OCI-LY1 (cell line): ENCODE data around the gene TTBK1.

ENCODE experiments used
- H2AFZ ChIP-seq: fragments of 200-600 bp; sonication (generic), shearing (Covaris generic); 2 replicates; pipeline ENCODE4 v1.6.0; 2014; ENCODE audit warnings: antibody characterized with exemption, mild to moderate bottlenecking, low read length
- H3F3A ChIP-seq: fragments of 200-600 bp; sonication (generic), shearing (Covaris generic); 2 replicates; pipeline ENCODE4 v1.6.0; 2014; ENCODE audit warnings: mild to moderate bottlenecking, antibody characterized with exemption, low read length, moderate library complexity; ENCODE audit not compliant: insufficient read depth
- H3K27ac ChIP-seq: fragments of 200-600 bp; sonication (generic); 2 replicates; pipeline ENCODE4 v1.5.1; 2014; ENCODE audit warnings: low read length, mixed run types, mild to moderate bottlenecking, low read depth; ENCODE audit not compliant: poor library complexity, severe bottlenecking
- H3K27me3 ChIP-seq: fragments of 200-600 bp; sonication (generic); 2 replicates; pipeline ENCODE4 v1.6.0; 2014; ENCODE audit warnings: antibody characterized with exemption, mild to moderate bottlenecking, low read length, moderate library complexity; ENCODE audit not compliant: insufficient read depth
- H3K36me3 ChIP-seq: fragments of 200-600 bp; sonication (generic); 2 replicates; pipeline ENCODE4 v1.6.1; 2014; ENCODE audit warnings: mild to moderate bottlenecking, antibody characterized with exemption, low read length, moderate library complexity, mixed read lengths; ENCODE audit not compliant: insufficient read depth
- H3K4me1 ChIP-seq: fragments of 200-600 bp; sonication (generic); 2 replicates; pipeline ENCODE4 v1.5.1; 2014; ENCODE audit warnings: mild to moderate bottlenecking, low read length, moderate library complexity; ENCODE audit not compliant: insufficient read depth, severe bottlenecking
- H3K4me2 ChIP-seq: fragments of 200-600 bp; sonication (generic), shearing (Covaris generic); 2 replicates; pipeline ENCODE4 v1.6.1; 2014; ENCODE audit warnings: low read length
- H3K4me3 ChIP-seq: fragments of 200-600 bp; sonication (generic); 2 replicates; pipeline ENCODE4 v1.5.1; 2014; ENCODE audit warnings: low read length, low read depth, mild to moderate bottlenecking, mixed read lengths; ENCODE audit not compliant: poor library complexity, severe bottlenecking
- H3K79me2 ChIP-seq: fragments of 200-600 bp; shearing (Covaris generic); 2 replicates; pipeline ENCODE4 v1.6.1; 2016; ENCODE audit warnings: mixed run types, low read length, mixed read lengths; ENCODE audit not compliant: insufficient read depth
- H3K9ac ChIP-seq: fragments of 200-600 bp; sonication (generic), shearing (Covaris generic); 2 replicates; pipeline ENCODE4 v1.6.1; 2014; ENCODE audit warnings: mild to moderate bottlenecking, low read length, mixed read lengths
- H3K9me2 ChIP-seq: fragments of 200-600 bp; sonication (generic), shearing (Covaris generic); 2 replicates; pipeline ENCODE4 v1.6.1; 2014; ENCODE audit warnings: low read depth, mild to moderate bottlenecking, low read length, mixed read lengths
- H3K9me3 ChIP-seq: fragments of 200-600 bp; shearing (Covaris generic); 2 replicates; pipeline ENCODE4 v1.6.1; 2014; ENCODE audit warnings: low read length, mixed read lengths
- H4K20me1 ChIP-seq: fragments of 200-600 bp; sonication (generic), shearing (Covaris generic); 2 replicates; pipeline ENCODE4 v1.6.0; 2016; ENCODE audit warnings: mild to moderate bottlenecking, low read length; ENCODE audit not compliant: insufficient read depth
- EZH2 ChIP-seq: fragments of 200-600 bp; sonication (generic), shearing (Covaris generic); IDR thresholded peaks from 2 replicates; pipeline ENCODE4 v1.8.0; 2017; ENCODE audit warnings: borderline replicate concordance, mixed run types, mild to moderate bottlenecking, antibody characterized with exemption, low read length, moderate library complexity, mixed read lengths
- TF ChIP-seq, protein P1 (sequence below): fragments of 200-600 bp; sonication (generic), shearing (Covaris generic); IDR thresholded peaks from 2 replicates; pipeline ENCODE4 v1.5.1; 2017; ENCODE audit warnings: mild to moderate bottlenecking, antibody characterized with exemption, low read length, moderate library complexity, mixed read lengths

The TTBK1 gene

DNA sequence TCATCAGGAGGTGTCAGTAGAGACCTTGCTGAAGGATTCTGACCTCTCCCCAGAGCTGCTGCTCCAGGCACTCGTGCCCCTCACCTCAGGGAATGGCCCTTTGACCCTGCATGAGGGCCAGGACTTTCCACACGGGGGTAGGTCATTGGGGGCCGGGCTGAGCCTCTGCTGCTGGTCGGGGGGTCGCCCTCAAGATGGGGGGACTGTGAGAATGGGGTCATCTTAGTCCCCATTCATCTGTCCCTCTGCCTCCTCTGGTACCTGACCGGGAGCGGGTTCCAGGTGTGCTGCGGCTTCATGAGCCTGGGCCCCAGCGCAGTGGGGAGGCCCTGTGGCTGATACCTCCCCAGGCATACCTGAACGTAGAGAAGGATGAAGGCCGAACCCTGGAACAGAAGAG, 29.9 kb upstream of the TTBK1 start:
- peaks cover 8% of the 10 kb centered on the region; the same call in 1 of the 2 replicates for H3K36me3 ChIP-seq
- H3K4me2 ChIP-seq = no peak overlapping the region
- H3K4me1 ChIP-seq = no peaks in the 10 kb centered on the region
- H3K9me3 ChIP-seq = no peaks in the 10 kb centered on the region
- H3K9ac ChIP-seq = no peak overlapping the region
- no peaks in the 10 kb centered on the region for H4K20me1 ChIP-seq
- H3K9me2 ChIP-seq = no peaks in the 10 kb centered on the region
- H3F3A ChIP-seq = no peaks in the 10 kb centered on the region
- no peak overlapping the region for H3K27ac ChIP-seq
- no peak overlapping the region for H2AFZ ChIP-seq
- no peaks in the 10 kb centered on the region for H3K27me3 ChIP-seq
- no peak overlapping the region for H3K4me3 ChIP-seq
- TF ChIP-seq, protein P1, sequence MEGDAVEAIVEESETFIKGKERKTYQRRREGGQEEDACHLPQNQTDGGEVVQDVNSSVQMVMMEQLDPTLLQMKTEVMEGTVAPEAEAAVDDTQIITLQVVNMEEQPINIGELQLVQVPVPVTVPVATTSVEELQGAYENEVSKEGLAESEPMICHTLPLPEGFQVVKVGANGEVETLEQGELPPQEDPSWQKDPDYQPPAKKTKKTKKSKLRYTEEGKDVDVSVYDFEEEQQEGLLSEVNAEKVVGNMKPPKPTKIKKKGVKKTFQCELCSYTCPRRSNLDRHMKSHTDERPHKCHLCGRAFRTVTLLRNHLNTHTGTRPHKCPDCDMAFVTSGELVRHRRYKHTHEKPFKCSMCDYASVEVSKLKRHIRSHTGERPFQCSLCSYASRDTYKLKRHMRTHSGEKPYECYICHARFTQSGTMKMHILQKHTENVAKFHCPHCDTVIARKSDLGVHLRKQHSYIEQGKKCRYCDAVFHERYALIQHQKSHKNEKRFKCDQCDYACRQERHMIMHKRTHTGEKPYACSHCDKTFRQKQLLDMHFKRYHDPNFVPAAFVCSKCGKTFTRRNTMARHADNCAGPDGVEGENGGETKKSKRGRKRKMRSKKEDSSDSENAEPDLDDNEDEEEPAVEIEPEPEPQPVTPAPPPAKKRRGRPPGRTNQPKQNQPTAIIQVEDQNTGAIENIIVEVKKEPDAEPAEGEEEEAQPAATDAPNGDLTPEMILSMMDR = no peak
- TF ChIP-seq EZH2 = no peak
- H3K79me2 ChIP-seq = no peaks in the 10 kb centered on the region

DNA sequence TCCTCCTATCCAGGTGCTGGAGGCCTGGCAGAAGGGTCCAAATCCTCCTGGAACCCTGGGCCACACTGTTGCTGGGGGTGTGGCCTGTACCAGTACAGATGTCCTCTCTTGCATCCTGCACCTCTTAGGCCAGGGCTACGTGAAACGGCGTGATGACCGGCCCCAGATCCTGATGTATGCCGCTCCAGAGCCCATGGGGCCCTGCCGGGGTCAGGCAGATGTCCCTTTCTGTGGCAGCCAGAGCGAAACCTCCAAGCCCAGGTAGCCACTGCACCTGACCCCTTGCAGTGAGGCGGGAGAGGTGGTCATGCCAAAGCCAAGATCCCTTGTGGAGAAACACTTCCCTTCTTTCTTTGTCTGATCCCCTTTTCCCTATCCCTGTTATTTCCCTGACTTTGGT, 28.2 kb upstream of the TTBK1 start:
- Histone ChIP-seq H3K36me3 (peaks cover 8% of the 10 kb centered on the region; the same call in 1 of the 2 replicates), H3K79me2 (no peaks in the 10 kb centered on the region), H4K20me1 (no peaks in the 10 kb centered on the region), H3K9me3 (no peaks in the 10 kb centered on the region), H3K27me3 (no peaks in the 10 kb centered on the region), H3K4me2 (no peak overlapping the region), H3K4me3 (no peak overlapping the region), H3K4me1 (no peaks in the 10 kb centered on the region), H2AFZ (no peak overlapping the region), H3K27ac (no peak overlapping the region), H3K9me2 (no peaks in the 10 kb centered on the region), H3K9ac (no peak overlapping the region), H3F3A (no peaks in the 10 kb centered on the region)
- TF ChIP-seq, protein P1 = no peak
- TF ChIP-seq EZH2 = no peak

DNA sequence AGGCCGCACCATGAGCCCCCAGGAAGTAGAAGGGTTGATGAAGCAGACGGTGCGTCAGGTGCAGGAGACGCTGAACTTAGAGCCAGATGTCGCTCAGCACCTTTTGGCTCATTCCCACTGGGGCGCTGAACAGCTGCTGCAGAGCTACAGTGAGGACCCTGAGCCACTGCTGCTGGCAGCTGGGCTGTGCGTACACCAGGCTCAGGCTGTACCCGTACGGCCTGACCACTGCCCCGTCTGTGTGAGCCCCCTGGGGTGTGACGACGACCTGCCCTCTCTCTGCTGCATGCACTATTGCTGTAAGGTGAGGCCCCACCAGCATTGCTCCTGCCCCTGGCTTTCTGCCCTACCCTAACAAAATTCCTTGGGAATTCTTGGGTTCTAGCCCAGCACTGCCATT, 27.1 kb upstream of the TTBK1 start:
- Histone ChIP-seq H2AFZ (no peak overlapping the region), H3K9ac (no peak overlapping the region), H3K4me1 (no peaks in the 10 kb centered on the region), H4K20me1 (no peaks in the 10 kb centered on the region), H3K9me2 (no peaks in the 10 kb centered on the region), H3K9me3 (no peaks in the 10 kb centered on the region), H3K79me2 (no peaks in the 10 kb centered on the region), H3K4me2 (no peak overlapping the region), H3F3A (no peaks in the 10 kb centered on the region), H3K27ac (no peak overlapping the region), H3K4me3 (no peak overlapping the region), H3K27me3 (no peaks in the 10 kb centered on the region), H3K36me3 (peaks cover 16% of the 10 kb centered on the region; the same call in 1 of the 2 replicates)
- no peak for TF ChIP-seq EZH2
- TF ChIP-seq, protein P1 = no peak
